HG02852 (cell line): ENCODE results near the gene MSMP.

Source experiments
- ATAC-seq: cut with Tn5 transposase; IDR thresholded peaks from one replicate; pipeline ENCODE4 v1.9.1; 2021; ENCODE audit warnings: mild to moderate bottlenecking, moderate library complexity; ENCODE audit not compliant: unreplicated experiment

Gene MSMP

GRCh38 chr9:35754264-35754663 lies at the start of gene MSMP:
TSS of gene MSMP (minus strand) at chr9:35754276. CDS start at chr9:35754129, 147 bp downstream.
- no peak for ATAC-seq

GRCh38 chr9:35801328-35802128 lies 47.5 kb upstream of the MSMP start:
- ATAC-seq = no peak

GRCh38 chr9:35800530-35800929 lies 46.5 kb upstream of the MSMP start:
- ATAC-seq = no peak

- peak; percentile 54 for ATAC-seq
Measured at GRCh38 chr9:35798658-35799374, 44.7 kb upstream of the MSMP start.

GRCh38 chr9:35797311-35798109 lies 43.4 kb upstream of the MSMP start:
- no peak for ATAC-seq

GRCh38 chr9:35795695-35796094 lies 41.6 kb upstream of the MSMP start:
- ATAC-seq = no peak

GRCh38 chr9:35793461-35793860 lies 39.4 kb upstream of the MSMP start:
- no peak for ATAC-seq

- no peak for ATAC-seq
Measured at GRCh38 chr9:35792826-35793225, 38.8 kb upstream of the MSMP start.

GRCh38 chr9:35792024-35792813 lies 38.1 kb upstream of the MSMP start:
- ATAC-seq = no peak

- ATAC-seq = no peak
Measured at GRCh38 chr9:35791297-35791921, 37.3 kb upstream of the MSMP start, which contains the start of gene NPR2. TSS of gene NPR2 (plus strand) at chr9:35791591. CDS start at chr9:35792409, 818 bp downstream.

GRCh38 chr9:35790385-35791296 lies 36.6 kb upstream of the MSMP start:
- no peak for ATAC-seq

- ATAC-seq = no peak
Measured at GRCh38 chr9:35790025-35790384, 35.9 kb upstream of the MSMP start.

- ATAC-seq = no peak
Measured at GRCh38 chr9:35789541-35789940, 35.5 kb upstream of the MSMP start.

GRCh38 chr9:35783418-35783817 lies 29.3 kb upstream of the MSMP start:
- ATAC-seq = no peak

GRCh38 chr9:35781066-35781465 lies 27.0 kb upstream of the MSMP start:
- no peak for ATAC-seq

- no peak for ATAC-seq
Measured at GRCh38 chr9:35778496-35778895, 24.4 kb upstream of the MSMP start.

GRCh38 chr9:35776018-35776417 lies 21.9 kb upstream of the MSMP start:
- ATAC-seq = no peak

GRCh38 chr9:35774907-35775635 lies 21.0 kb upstream of the MSMP start:
- ATAC-seq = no peak
